Endothelial cell of umbilical vein (primary cell): ENCODE data around the gene MED12L. TPM values are rescaled to one million over a fixed set of nuclear protein-coding genes. Genes with fewer than 3 reads are reported as not detected.

Source experiments
- BruUV-seq: library from RNA; stranded (reverse); fragments of 400-500 nt; replicated peaks from 2 replicates; lab custom pipeline; 2021; lab: Mats Ljungman, UMichigan
- CTCF ChIA-PET: fragments of 300-600, 350-600 bp; sonication (Branson Sonifier 250); formaldehyde crosslinking; loops from one replicate; lab custom pipeline; 2021; ENCODE audit warnings: antibody characterized with exemption, inconsistent platforms; lab: Charles Lee
- POLR2A ChIA-PET: fragments of 300-600, 350-600 bp; sonication (Branson Sonifier 250); formaldehyde crosslinking; loops from one replicate; lab custom pipeline; 2021; ENCODE audit warnings: antibody characterized with exemption, inconsistent platforms; lab: Charles Lee
- DNase-seq: peaks from one replicate; pipeline ENCODE4 v3.0.0-alpha.2; 2011; ENCODE audit warnings: low read depth, low spot score
- FAIRE-seq: peaks from 2 replicates; lab custom pipeline; 2011; peaks lifted over from hg19 to GRCh38; lab: Jason Lieb, UNC
- H2AFZ ChIP-seq: 2 replicates; pipeline ENCODE4 v1.6.0; 2012; ENCODE audit warnings: low read depth, low read length, control low read depth, inconsistent platforms
- H3K27ac ChIP-seq: 2 replicates; pipeline ENCODE4 v1.5.1; 2011; ENCODE audit warnings: low read depth, mild to moderate bottlenecking, control low read depth, low read length, moderate library complexity; ENCODE audit not compliant: insufficient read depth
- H3K27me3 ChIP-seq, 2 experiments: 2 replicates each; pipeline versions ENCODE4 v1.6.0 to v1.6.1; 2011; ENCODE audit warnings: low read length in 2 of 2, mixed read lengths in 1 of 2; ENCODE audit not compliant: control insufficient read depth in 2 of 2, insufficient read depth in 2 of 2
- H3K36me3 ChIP-seq, 2 experiments: 2 replicates in 1 of 2; 3 replicates in 1 of 2; pipeline ENCODE4 v1.5.1; 2011; ENCODE audit warnings: low read length in 2 of 2, mild to moderate bottlenecking in 1 of 2, moderate library complexity in 1 of 2; ENCODE audit not compliant: control insufficient read depth in 2 of 2, insufficient read depth in 2 of 2; ENCODE audit errors: extremely low read depth in 1 of 2
- H3K4me1 ChIP-seq: 3 replicates; pipeline ENCODE4 v1.5.1; 2011; ENCODE audit warnings: mild to moderate bottlenecking, low read length; ENCODE audit not compliant: control insufficient read depth, insufficient read depth; ENCODE audit errors: extremely low read depth
- H3K4me2 ChIP-seq: 2 replicates; pipeline ENCODE4 v1.6.1; 2011; ENCODE audit warnings: low read length, control low read depth, mixed read lengths; ENCODE audit not compliant: insufficient read depth
- H3K4me3 ChIP-seq, 3 experiments: fragments of 200-600 bp in 1 of 3; sonication (generic), shearing (Covaris generic) in 1 of 3; replicated peaks in 1 of 3; 2 replicates each; pipeline ENCODE4 v1.5.1; 2011 to 2016; ENCODE audit warnings: control low read depth in 3 of 3, low read length in 3 of 3, mild to moderate bottlenecking in 2 of 3, inconsistent platforms in 1 of 3, low read depth in 1 of 3, moderate library complexity in 1 of 3; ENCODE audit not compliant: insufficient read depth in 1 of 3
- H3K79me2 ChIP-seq: 2 replicates; pipeline ENCODE4 v1.6.0; 2012; ENCODE audit warnings: low read length, inconsistent platforms; ENCODE audit not compliant: control insufficient read depth, insufficient read depth
- H3K9ac ChIP-seq: replicated peaks from 2 replicates; pipeline ENCODE3; 2011; ENCODE audit warnings: low read length, control low read depth; ENCODE audit not compliant: insufficient read depth; ENCODE audit errors: extremely low read depth
- H3K9me1 ChIP-seq: replicated peaks from 3 replicates; pipeline ENCODE4 v1.6.0; 2011; ENCODE audit warnings: mild to moderate bottlenecking, low read length; ENCODE audit not compliant: control insufficient read depth, insufficient read depth; ENCODE audit errors: extremely low read depth
- H3K9me3 ChIP-seq: replicated peaks from 2 replicates; pipeline ENCODE4 v1.5.1; 2012; ENCODE audit warnings: low read length, inconsistent platforms; ENCODE audit not compliant: control insufficient read depth, insufficient read depth
- H4K20me1 ChIP-seq: replicated peaks from 2 replicates; pipeline ENCODE3; 2011; ENCODE audit warnings: mild to moderate bottlenecking, low read length; ENCODE audit not compliant: control insufficient read depth, insufficient read depth; ENCODE audit errors: extremely low read depth
- EZH2 ChIP-seq: IDR thresholded peaks from 2 replicates; pipeline ENCODE4 v1.6.1; 2012; ENCODE audit warnings: borderline replicate concordance, low read depth, mild to moderate bottlenecking, moderate library complexity, low read length, inconsistent platforms; ENCODE audit not compliant: severe bottlenecking
- FOS ChIP-seq: IDR thresholded peaks from 2 replicates; pipeline ENCODE4 v1.6.1; 2011; ENCODE audit warnings: mild to moderate bottlenecking, low read length, moderate library complexity, borderline replicate concordance; ENCODE audit not compliant: insufficient read depth
- GATA2 ChIP-seq: IDR thresholded peaks from 2 replicates; pipeline ENCODE4 v1.7.0; 2011; ENCODE audit warnings: low read depth, mild to moderate bottlenecking, moderate library complexity, mixed read lengths, low read length; ENCODE audit not compliant: insufficient read length, insufficient read depth
- JUN ChIP-seq: IDR thresholded peaks from 2 replicates; pipeline ENCODE4 v1.6.1; 2011; ENCODE audit warnings: borderline replicate concordance, low read depth; ENCODE audit not compliant: insufficient read length, insufficient read depth
- MAX ChIP-seq: IDR thresholded peaks from 2 replicates; pipeline ENCODE4 v1.6.1; 2011; ENCODE audit not compliant: insufficient read depth, insufficient read length
- MYC ChIP-seq: IDR thresholded peaks from one replicate; pipeline ENCODE4 v1.6.1; 2011; ENCODE audit warnings: mild to moderate bottlenecking, low read depth, low read length
- POLR2A ChIP-seq: IDR thresholded peaks from 2 replicates; pipeline ENCODE4 v1.6.1; 2012; ENCODE audit warnings: low read depth, mild to moderate bottlenecking, control low read depth, low read length
- POLR2AphosphoS5 ChIP-seq: IDR thresholded peaks from 2 replicates; pipeline ENCODE4 v1.6.1; 2012; ENCODE audit warnings: low read depth, mild to moderate bottlenecking, control low read depth, low read length, moderate library complexity; ENCODE audit not compliant: insufficient read depth
- dilution Hi-C: fragments of 300-500 bp; cut with MboI; formaldehyde crosslinking; loops from one replicate; pipeline ENCODE4 v1.15.0; 2019; ENCODE audit warnings: low sequenced_read_pairs; ENCODE audit not compliant: extremely low pct_ligation_motif_present
- intact Hi-C: fragments of 100-400 bp; cut with micrococcal nuclease; formaldehyde crosslinking; loops from one replicate; pipeline ENCODE4 v1.10.0; 2022
- polyA plus RNA-seq, 4 experiments: library from polyadenylated mRNA; depleted of rRNA in 3 of 4; stranded (reverse) in 3 of 4; unstranded in 1 of 4; fragments of >200 nt; gene quantifications; 2 replicates each; pipeline versions ENCODE4 v1.2.1 to v1.2.3, GENCODE V29; 2011 to 2012; ENCODE audit warnings: missing spikeins in 1 of 4
- total RNA-seq: library from RNA; stranded (reverse); gene quantifications from 2 replicates; pipeline ENCODE4 v1.2.3, GENCODE V29; 2021
- TF ChIP-seq, protein P1 (sequence below), 2 donors: IDR thresholded peaks; 1 replicate in 1 of 2; 2 replicates in 1 of 2; pipeline ENCODE4 v1.5.1; 2011; ENCODE audit warnings: low read length in 2 of 2, mild to moderate bottlenecking in 2 of 2, moderate library complexity in 2 of 2, control low read depth in 1 of 2, inconsistent platforms in 1 of 2, low read depth in 1 of 2; ENCODE audit not compliant: insufficient read depth in 1 of 2; ENCODE audit errors: extremely low read depth in 1 of 2

MED12L gene
- total and polyA plus RNA-seq, 2 donors (not counting 3 experiments of a cell fraction or from before 2014, with no cell fraction given), result 0.03 to 0.27 TPM

GRCh38 chr3:151452841-151453240 lies 367.4 kb downstream of the MED12L start:
- H2AFZ ChIP-seq, result no peak overlapping the region
- POLR2A ChIA-PET, result no interaction called here
- H3K27ac ChIP-seq, result no peak overlapping the region
- FAIRE-seq (no peak), DNase-seq (no peak)
- no peaks in the 10 kb centered on the region for H3K79me2 ChIP-seq
- no peaks in the 10 kb centered on the region for H3K36me3 ChIP-seq
- H3K4me3 ChIP-seq, result no peak overlapping the region
- no peak overlapping the region for H3K4me2 ChIP-seq
- dilution Hi-C loops, result no loop called here
- H3K9me1 ChIP-seq, result no peaks in the 10 kb centered on the region
- H3K4me1 ChIP-seq, result no peaks in the 10 kb centered on the region
- H3K27me3 ChIP-seq, result peaks cover 0 to 4% of the 10 kb centered on the region in 2 experiments
- intact Hi-C loops, result no loop called here
- no peaks in the 10 kb centered on the region for H4K20me1 ChIP-seq
- TF ChIP-seq FOS (no peak), EZH2 (no peak), POLR2A (no peak), JUN (no peak), GATA2 (no peak), MAX (no peak), POLR2AphosphoS5 (no peak), MYC (no peak)
- TF ChIP-seq, protein P1, sequence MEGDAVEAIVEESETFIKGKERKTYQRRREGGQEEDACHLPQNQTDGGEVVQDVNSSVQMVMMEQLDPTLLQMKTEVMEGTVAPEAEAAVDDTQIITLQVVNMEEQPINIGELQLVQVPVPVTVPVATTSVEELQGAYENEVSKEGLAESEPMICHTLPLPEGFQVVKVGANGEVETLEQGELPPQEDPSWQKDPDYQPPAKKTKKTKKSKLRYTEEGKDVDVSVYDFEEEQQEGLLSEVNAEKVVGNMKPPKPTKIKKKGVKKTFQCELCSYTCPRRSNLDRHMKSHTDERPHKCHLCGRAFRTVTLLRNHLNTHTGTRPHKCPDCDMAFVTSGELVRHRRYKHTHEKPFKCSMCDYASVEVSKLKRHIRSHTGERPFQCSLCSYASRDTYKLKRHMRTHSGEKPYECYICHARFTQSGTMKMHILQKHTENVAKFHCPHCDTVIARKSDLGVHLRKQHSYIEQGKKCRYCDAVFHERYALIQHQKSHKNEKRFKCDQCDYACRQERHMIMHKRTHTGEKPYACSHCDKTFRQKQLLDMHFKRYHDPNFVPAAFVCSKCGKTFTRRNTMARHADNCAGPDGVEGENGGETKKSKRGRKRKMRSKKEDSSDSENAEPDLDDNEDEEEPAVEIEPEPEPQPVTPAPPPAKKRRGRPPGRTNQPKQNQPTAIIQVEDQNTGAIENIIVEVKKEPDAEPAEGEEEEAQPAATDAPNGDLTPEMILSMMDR (IDR thresholded peaks at IDR 0.05; ENCODE audit: extremely low read depth in 1 of 2, insufficient read depth in 1 of 2, low read depth in 1 of 2, low read length in 2 of 2), result no peak
- BruUV-seq, result no TSS peak
- CTCF ChIA-PET, result interaction anchor here (1.4 kb wide), 1 partner anchor 15 kb away, joined by 7 read pairs; no protein-coding TSS in a partner anchor
- no peak overlapping the region for H3K9ac ChIP-seq
- H3K9me3 ChIP-seq, result no peaks in the 10 kb centered on the region
